ENCODE measurements around the gene JAG1. TPM values are rescaled to one million over a fixed set of nuclear protein-coding genes. Genes with fewer than 3 reads are reported as not detected.
"Not testable (repeated sequence)": the region's sequence is repeated elsewhere in the genome, so short reads cannot be mapped to it uniquely, and the experiment has no call there.

Gene JAG1
- total RNA-seq, 1 experiment from 2014 or later: 3.0 TPM

- no peak for DNase-seq (ENCODE audit: low read depth)
Observed at GRCh38 chr20:10637563-10637962, 36.2 kb downstream of the JAG1 start.

DNA sequence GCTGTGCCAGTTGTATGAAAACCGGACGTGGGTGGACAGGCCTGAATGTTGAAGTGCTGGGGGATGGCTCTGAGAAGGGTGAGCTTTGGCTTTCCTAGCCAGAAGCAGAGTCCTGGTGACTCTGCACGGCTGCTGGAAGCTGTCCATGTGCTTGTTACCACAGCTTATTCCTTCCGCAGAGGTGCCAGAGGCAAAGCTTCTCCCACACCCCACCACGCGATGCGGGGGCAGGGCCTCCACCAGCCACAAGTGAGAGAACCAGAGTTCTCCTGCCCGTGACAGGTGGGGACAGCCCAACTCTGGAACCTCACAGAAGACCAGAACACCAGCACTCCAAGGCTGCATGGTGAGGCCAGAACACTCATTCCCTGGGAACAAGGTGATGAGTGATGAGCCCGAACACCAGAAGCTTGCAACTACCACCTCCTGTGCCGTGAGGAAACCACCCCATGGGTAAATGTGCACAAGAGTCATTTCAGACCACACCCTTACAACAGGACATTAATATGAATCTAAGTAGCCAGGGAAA lies 36.7 kb downstream of the JAG1 start:
- peak; percentile 82 for DNase-seq (ENCODE audit: low read depth)

DNA sequence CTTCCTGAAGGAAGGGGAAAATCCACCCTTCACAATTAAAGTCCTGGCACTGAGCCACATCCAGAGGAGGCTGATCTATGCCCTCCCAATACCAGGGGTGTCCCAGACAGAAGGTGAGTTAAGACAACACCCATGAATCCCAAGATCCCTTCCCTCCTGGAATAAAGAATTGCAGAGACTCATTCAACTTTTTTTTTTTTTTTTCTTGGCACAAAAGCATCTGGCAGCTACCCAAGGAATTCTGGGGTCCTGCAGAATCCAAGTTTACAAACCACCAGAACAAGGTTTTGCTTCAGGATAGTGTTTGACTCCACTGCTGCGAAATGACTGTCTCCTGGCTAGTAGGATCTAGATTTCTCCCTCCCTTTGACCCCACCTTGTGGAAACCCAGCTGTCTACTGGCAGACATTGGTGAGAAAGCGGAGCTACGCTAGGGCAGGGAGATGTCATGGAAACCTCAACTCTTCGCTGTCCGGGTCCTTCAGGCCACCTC lies 37.4 kb downstream of the JAG1 start:
- peak; percentile 55 for DNase-seq (ENCODE audit: low read depth)

DNA sequence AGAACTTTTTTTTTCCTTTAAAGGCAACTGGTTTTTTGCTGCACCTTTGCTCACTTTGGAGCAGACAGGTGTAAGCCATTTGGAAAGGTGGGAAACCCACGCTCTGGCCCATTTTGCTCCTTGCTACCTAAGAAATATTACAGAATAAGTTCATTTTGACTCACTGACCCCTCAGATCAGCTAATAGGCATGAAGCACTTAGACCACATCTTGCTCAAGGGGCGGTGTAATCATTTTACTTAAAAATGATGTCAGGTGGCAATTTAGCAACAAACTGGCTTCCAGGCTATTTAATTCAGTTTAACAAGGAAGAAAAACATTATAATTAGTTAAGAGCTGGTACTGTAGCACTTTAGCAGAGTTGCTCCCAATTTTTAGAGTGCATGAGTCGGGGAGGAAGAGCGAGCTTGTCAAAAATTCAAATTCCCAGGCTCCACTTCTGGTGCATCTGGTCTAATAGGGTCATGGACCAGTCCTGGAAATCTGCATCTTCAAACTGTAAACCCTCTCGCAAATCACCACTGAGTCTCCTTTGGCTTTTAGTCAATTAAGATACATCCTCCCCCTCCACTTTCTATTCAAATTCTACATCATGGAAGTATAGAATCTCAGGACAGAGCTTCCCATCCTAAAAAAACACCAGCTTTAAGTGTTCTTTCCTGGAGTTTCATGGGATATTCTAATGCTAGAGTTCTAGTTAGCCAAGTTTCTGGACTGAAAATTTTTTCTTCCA lies 38.2 kb downstream of the JAG1 start:
- DNase-seq (ENCODE audit: low read depth): no peak

GRCh38 chr20:10634683-10635411 lies 39.0 kb downstream of the JAG1 start:
- peak; percentile 16 for DNase-seq (ENCODE audit: low read depth)

- DNase-seq (ENCODE audit: low read depth): no peak
Observed at GRCh38 chr20:10634211-10634610, 39.6 kb downstream of the JAG1 start.

- no peak for DNase-seq (ENCODE audit: low read depth)
Observed at GRCh38 chr20:10633718-10634117, 40.1 kb downstream of the JAG1 start.

- no peak for DNase-seq (ENCODE audit: low read depth)
Observed at GRCh38 chr20:10632721-10633509, 40.9 kb downstream of the JAG1 start.

- DNase-seq (ENCODE audit: low read depth): no peak
Observed at GRCh38 chr20:10631126-10631525, 42.7 kb downstream of the JAG1 start.

- no peak for DNase-seq (ENCODE audit: low read depth)
Observed at GRCh38 chr20:10629946-10630650, 43.7 kb downstream of the JAG1 start.

- no peak for DNase-seq (ENCODE audit: low read depth)
Observed at GRCh38 chr20:10626896-10627295, 46.9 kb downstream of the JAG1 start.

DNA sequence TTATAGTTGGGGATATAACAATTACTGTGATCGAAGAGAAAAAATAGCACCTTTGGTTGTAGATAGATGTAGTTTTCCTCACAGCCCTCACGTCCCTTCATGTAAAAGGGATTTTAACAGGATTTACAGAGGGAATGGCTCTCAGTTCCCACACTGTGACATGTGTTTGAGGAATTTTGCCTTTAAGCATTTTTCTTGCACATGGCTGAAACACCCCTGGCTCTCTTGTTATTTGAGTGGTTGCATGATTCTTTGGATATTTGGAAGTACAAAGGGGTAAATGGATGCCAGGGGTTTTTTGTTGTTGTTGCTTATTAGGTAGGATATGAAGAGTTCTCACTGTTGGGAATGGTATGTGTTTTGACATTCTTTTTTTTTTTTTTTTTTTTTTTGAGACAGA lies 48.2 kb downstream of the JAG1 start:
- peak; percentile 44 for DNase-seq (ENCODE audit: low read depth)

- DNase-seq (ENCODE audit: low read depth): peak; percentile 43
Observed at GRCh38 chr20:10622657-10623418, 51.0 kb downstream of the JAG1 start.

DNA sequence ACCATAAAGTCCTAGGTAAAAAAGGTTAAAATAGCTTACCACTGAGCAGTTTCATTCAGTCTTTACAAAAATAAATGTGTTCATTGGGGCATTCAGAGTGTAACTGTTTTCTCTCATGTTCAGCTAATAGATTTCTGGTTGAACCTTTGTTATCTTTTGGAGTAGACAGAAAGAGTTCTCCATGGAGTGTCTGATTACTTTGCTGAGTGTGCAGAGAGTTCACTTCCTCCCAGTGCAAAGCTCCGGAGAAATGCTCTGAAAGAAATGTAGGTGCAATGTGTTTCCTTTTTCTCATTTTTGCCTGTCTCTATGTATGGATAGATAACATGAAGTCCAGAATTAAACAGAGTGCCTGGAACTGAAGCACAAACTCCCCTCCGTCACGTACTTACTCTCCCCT lies 52.6 kb downstream of the JAG1 start:
- no peak for DNase-seq (ENCODE audit: low read depth)

- DNase-seq (ENCODE audit: low read depth): peak; percentile 90
Observed at GRCh38 chr20:10619427-10619826, 54.4 kb downstream of the JAG1 start.

- DNase-seq (ENCODE audit: low read depth): peak; percentile 67
Observed at GRCh38 chr20:10618611-10619245, 55.1 kb downstream of the JAG1 start.

- DNase-seq (ENCODE audit: low read depth): not testable (repeated sequence)
Observed at GRCh38 chr20:10617549-10618133, 56.2 kb downstream of the JAG1 start.

GRCh38 chr20:10616212-10616611 lies 57.6 kb downstream of the JAG1 start:
- DNase-seq (ENCODE audit: low read depth): no peak

- no peak for DNase-seq (ENCODE audit: low read depth)
Observed at GRCh38 chr20:10613911-10614310, 59.9 kb downstream of the JAG1 start.

GRCh38 chr20:10613426-10613825 lies 60.4 kb downstream of the JAG1 start:
- not testable (repeated sequence) for DNase-seq (ENCODE audit: low read depth)

All from RPMI7951 (cell line).